IMR-90 (cell line): Measurements from ENCODE around the gene UBXN6. TPM values are rescaled to one million over a fixed set of nuclear protein-coding genes. Genes with fewer than 3 reads are reported as not detected.

Experiments
- ATAC-seq: fragments of 200-7000 bp; cut with Tn5 transposase; 2 replicates; pipeline ENCODE4 v1.9.1; 2020; ENCODE audit warnings: low read depth, mild to moderate bottlenecking, moderate library complexity
- BruUV-seq: library from RNA; stranded (reverse); fragments of 400-500 nt; replicated peaks from 2 replicates; lab custom pipeline; 2021; lab: Mats Ljungman, UMichigan
- CTCF ChIA-PET: fragments of 300-600 bp; formaldehyde crosslinking; extraction: SDS; loops from one replicate; lab custom pipeline; 2021; ENCODE audit warnings: antibody characterized with exemption; lab: Yijun Ruan, JAX
- POLR2A ChIA-PET: fragments of 300-600 bp; sonication (Branson Sonifier 250); formaldehyde crosslinking; loops from one replicate; lab custom pipeline; 2022; ENCODE audit warnings: antibody characterized with exemption; ENCODE audit not compliant: unreplicated experiment; lab: Charles Lee
- DNase-seq: peaks from one replicate; pipeline ENCODE4 v3.0.0; 2013
- H2AFZ ChIP-seq: replicated peaks from 2 replicates; pipeline ENCODE3; 2013; ENCODE audit warnings: low read length, mild to moderate bottlenecking; ENCODE audit not compliant: poor library complexity
- H2AK5ac ChIP-seq: 2 replicates; pipeline ENCODE4 v1.6.1; 2013; ENCODE audit warnings: low read depth, low read length, inconsistent platforms
- H2AK9ac ChIP-seq: replicated peaks from 2 replicates; pipeline ENCODE3; 2013; ENCODE audit warnings: mild to moderate bottlenecking, low read depth, low read length, moderate library complexity; ENCODE audit not compliant: poor library complexity
- H2BK120ac ChIP-seq: 2 replicates; pipeline ENCODE4 v1.6.1; 2013; ENCODE audit warnings: low read depth, low read length, inconsistent platforms
- H2BK15ac ChIP-seq: 3 replicates; pipeline ENCODE4 v1.6.1; 2013; ENCODE audit warnings: low read depth, low read length, inconsistent platforms
- H2BK20ac ChIP-seq: 2 replicates; pipeline ENCODE4 v1.6.1; 2013; ENCODE audit warnings: low read depth, mild to moderate bottlenecking, inconsistent platforms, low read length, moderate library complexity
- H2BK5ac ChIP-seq: 2 replicates; pipeline ENCODE4 v1.6.1; 2013; ENCODE audit warnings: mild to moderate bottlenecking, low read depth, low read length, inconsistent platforms; ENCODE audit not compliant: poor library complexity, severe bottlenecking
- H3K14ac ChIP-seq: replicated peaks from 2 replicates; pipeline ENCODE4 v1.6.1; 2013; ENCODE audit warnings: low read depth, low read length, inconsistent platforms
- H3K18ac ChIP-seq: 2 replicates; pipeline ENCODE4 v1.6.1; 2013; ENCODE audit warnings: low read depth, low read length, control low read depth
- H3K23ac ChIP-seq: 2 replicates; pipeline ENCODE4 v1.6.1; 2013; ENCODE audit warnings: low read depth, low read length, inconsistent platforms
- H3K27ac ChIP-seq: 2 replicates; pipeline ENCODE4 v1.5.1; 2013; ENCODE audit warnings: mild to moderate bottlenecking, control low read depth, low read length; ENCODE audit not compliant: insufficient read depth
- H3K27me3 ChIP-seq: 2 replicates; pipeline ENCODE4 v1.6.1; 2013; ENCODE audit warnings: low read length; ENCODE audit not compliant: control insufficient read depth, insufficient read depth
- H3K36me3 ChIP-seq: 2 replicates; pipeline ENCODE4 v1.6.1; 2013; ENCODE audit warnings: low read length, mixed read lengths; ENCODE audit not compliant: control insufficient read depth, insufficient read depth
- H3K4ac ChIP-seq: 2 replicates; pipeline ENCODE4 v1.6.1; 2013; ENCODE audit warnings: low read depth, low read length, inconsistent platforms
- H3K4me1 ChIP-seq: 2 replicates; pipeline ENCODE4 v1.6.1; 2013; ENCODE audit warnings: low read length, mixed read lengths; ENCODE audit not compliant: control insufficient read depth, insufficient read depth
- H3K4me2 ChIP-seq: 2 replicates; pipeline ENCODE4 v1.6.1; 2013; ENCODE audit warnings: low read depth, mild to moderate bottlenecking, control low read depth, low read length, moderate library complexity
- H3K4me3 ChIP-seq: 2 replicates; pipeline ENCODE4 v1.5.1; 2013; ENCODE audit warnings: low read depth, mild to moderate bottlenecking, control low read depth, low read length, moderate library complexity; ENCODE audit not compliant: insufficient read depth
- H3K56ac ChIP-seq: 2 replicates; pipeline ENCODE4 v1.6.1; 2013; ENCODE audit warnings: low read length, inconsistent platforms; ENCODE audit not compliant: insufficient read depth; ENCODE audit errors: extremely low read depth
- H3K79me1 ChIP-seq, 2 experiments: 2 replicates each; pipeline ENCODE4 v1.6.1; 2013; ENCODE audit warnings: low read length in 2 of 2, inconsistent platforms in 1 of 2, low read depth in 1 of 2
- H3K9ac ChIP-seq: 2 replicates; pipeline ENCODE4 v1.6.1; 2013; ENCODE audit warnings: low read depth, low read length, control low read depth
- H3K9me1 ChIP-seq: 2 replicates; pipeline ENCODE4 v1.6.1; 2013; ENCODE audit warnings: low read length, inconsistent platforms; ENCODE audit not compliant: insufficient read depth
- H3K9me3 ChIP-seq: 2 replicates; pipeline ENCODE4 v1.6.1; 2013; ENCODE audit warnings: low read length; ENCODE audit not compliant: control insufficient read depth, insufficient read depth
- H4K20me1 ChIP-seq: 2 replicates; pipeline ENCODE4 v1.6.1; 2013; ENCODE audit warnings: low read length, inconsistent platforms; ENCODE audit not compliant: insufficient read depth
- H4K5ac ChIP-seq: 2 replicates; pipeline ENCODE4 v1.6.1; 2013; ENCODE audit warnings: mild to moderate bottlenecking, low read depth, low read length, control low read depth
- H4K8ac ChIP-seq, 2 experiments: 2 replicates each; pipeline ENCODE4 v1.6.1; 2013; ENCODE audit warnings: low read depth in 2 of 2, low read length in 2 of 2, control low read depth in 1 of 2, inconsistent platforms in 1 of 2
- H4K91ac ChIP-seq: 2 replicates; pipeline ENCODE4 v1.6.1; 2013; ENCODE audit warnings: low read depth, low read length, inconsistent platforms; ENCODE audit not compliant: insufficient read depth
- CTCF ChIP-seq: conservative IDR thresholded peaks from 2 replicates; pipeline ENCODE4 v1.5.1; 2012; ENCODE audit warnings: mild to moderate bottlenecking, low read depth, low read length, improper control_type of control experiment
- FOS ChIP-seq: fragments of 150-350 bp; IDR thresholded peaks from 2 replicates; pipeline ENCODE4 v1.6.1; 2016; ENCODE audit warnings: low read depth, low read length
- WGBS, 2 experiments: methylation state at CpG; one replicate each; pipeline versions ENCODE4 v1.1.5 to v1.1.7; 2013; ENCODE audit warnings: missing lambda C conversion rate in 2 of 2; ENCODE audit not compliant: insufficient read length in 1 of 2; ENCODE audit errors: extremely low coverage in 2 of 2; 5-methylcytosine and 5-hydroxymethylcytosine counted together
- dilution Hi-C: fragments of 300-500 bp; cut with HindIII; formaldehyde crosslinking; loops from one replicate; pipeline ENCODE4 v1.14.3; 2018; ENCODE audit warnings: low sequenced_read_pairs; ENCODE audit not compliant: unreplicated experiment
- in situ Hi-C: fragments of 300-500 bp; cut with MboI; formaldehyde crosslinking; loops from 3 replicates; pipeline ENCODE4 v1.14.3; 2019; ENCODE audit warnings: low sequenced_read_pairs, inconsistent platforms, mixed read lengths
- intact Hi-C: fragments of 100-400 bp; cut with micrococcal nuclease; formaldehyde crosslinking; loops from 2 replicates; pipeline ENCODE4 v1.10.0; 2022
- polyA plus RNA-seq, 3 experiments: library from polyadenylated mRNA; depleted of rRNA; stranded (reverse); fragments of >200 nt; gene quantifications; 2 replicates each; pipeline ENCODE4 v1.2.3, GENCODE V29; 2012; ENCODE audit warnings: low replicate concordance in 1 of 3
- total RNA-seq: library from RNA; depleted of rRNA; stranded (reverse); fragments of >200 nt; gene quantifications from 2 replicates; pipeline ENCODE4 v1.2.3, GENCODE V29; 2012

UBXN6 gene
- total and polyA plus RNA-seq, 2 of the 4 experiments (the other 2 are of a cell fraction), result 84.2 to 86.5 TPM

- H3K9ac ChIP-seq, result no peak overlapping the region
- H2BK20ac ChIP-seq, result no peak overlapping the region
- no peak overlapping the region for H3K23ac ChIP-seq
- H3K79me1 ChIP-seq, result peaks cover 7 to 15% of the 10 kb centered on the region in 2 experiments
- no peak overlapping the region for H2AK5ac ChIP-seq
- no peak overlapping the region for H2BK5ac ChIP-seq
- H2AFZ ChIP-seq, result no peak overlapping the region
- 97% methylated on average over 6 of the region's 12 CpGs; no CpG with 5 or more reads in 1 of the 2 experiments for WGBS, 2 experiments
- no peak overlapping the region for H3K27ac ChIP-seq
- ChIA-PET POLR2A (no interaction called here), CTCF (no interaction called here)
- no peak overlapping the region for H3K14ac ChIP-seq
- ATAC-seq (no peak), DNase-seq (no peak)
- no peaks in the 10 kb centered on the region for H3K4me1 ChIP-seq
- H3K56ac ChIP-seq, result no peak overlapping the region
- no peak overlapping the region for H3K4ac ChIP-seq
- H3K4me2 ChIP-seq, result no peak overlapping the region
- H4K91ac ChIP-seq, result no peak overlapping the region
- in situ Hi-C loops (no loop called here), dilution Hi-C loops (no loop called here), intact Hi-C loops (no loop called here)
- no peak overlapping the region for H4K5ac ChIP-seq
- no peak overlapping the region for H4K8ac ChIP-seq
- H3K27me3 ChIP-seq, result no peaks in the 10 kb centered on the region
- H3K4me3 ChIP-seq, result no peak overlapping the region
- H3K18ac ChIP-seq, result no peak overlapping the region
- TF ChIP-seq FOS (no peak), CTCF (peak; percentile 8; the same call in 1 of the 2 replicates)
- no peaks in the 10 kb centered on the region for H3K9me3 ChIP-seq
- H2AK9ac ChIP-seq, result no peak overlapping the region
- peaks cover 76% of the 10 kb centered on the region for H3K36me3 ChIP-seq
- peaks cover 14% of the 10 kb centered on the region; the same call in 1 of the 2 replicates for H4K20me1 ChIP-seq
- H2BK120ac ChIP-seq, result no peak overlapping the region
- BruUV-seq, result no TSS peak
- no peak overlapping the region for H2BK15ac ChIP-seq
- peaks cover 13% of the 10 kb centered on the region for H3K9me1 ChIP-seq
Measured at GRCh38 chr19:4495471-4495870, 37.9 kb upstream of the UBXN6 start.
